GM23338 (cell line): Measurements from ENCODE around the gene IL6ST. TPM values are rescaled to one million over a fixed set of nuclear protein-coding genes. Genes with fewer than 3 reads are reported as not detected.

Experiments
- ATAC-seq: fragments of 200-7000 bp; cut with Tn5 transposase; 3 replicates; pipeline ENCODE4 v1.9.1; 2020
- DNase-seq: peaks from one replicate; pipeline ENCODE4 v3.0.0-alpha.2; 2015; ENCODE audit warnings: low spot score
- H2AFZ ChIP-seq: fragments of 200-600 bp; sonication (generic); 2 replicates; pipeline ENCODE4 v1.8.0; 2016; ENCODE audit warnings: antibody characterized with exemption, mild to moderate bottlenecking, moderate library complexity
- H3F3A ChIP-seq: fragments of 200-600 bp; sonication (generic); replicated peaks from 2 replicates; pipeline ENCODE4 v1.8.0; 2017; ENCODE audit warnings: antibody characterized with exemption, mixed run types, low read depth
- H3K27ac ChIP-seq: fragments of 200-600 bp; sonication (generic); 2 replicates; pipeline ENCODE4 v1.6.1; 2016; ENCODE audit warnings: low read depth
- H3K27me3 ChIP-seq: fragments of 200-600 bp; sonication (generic); 2 replicates; pipeline ENCODE4 v1.8.0; 2016; ENCODE audit warnings: mild to moderate bottlenecking, mixed run types, moderate library complexity; ENCODE audit not compliant: insufficient read depth
- H3K36me3 ChIP-seq: fragments of 200-600 bp; sonication (generic); 2 replicates; pipeline ENCODE4 v1.8.0; 2016; ENCODE audit warnings: mild to moderate bottlenecking; ENCODE audit not compliant: insufficient read depth
- H3K4me1 ChIP-seq: fragments of 200-600 bp; sonication (generic); 2 replicates; pipeline ENCODE4 v1.8.0; 2016; ENCODE audit warnings: mild to moderate bottlenecking, moderate library complexity; ENCODE audit not compliant: insufficient read depth
- H3K4me2 ChIP-seq: fragments of 200-600 bp; sonication (generic); 2 replicates; pipeline ENCODE4 v1.7.1; 2017; ENCODE audit warnings: mixed run types
- H3K4me3 ChIP-seq: fragments of 200-600 bp; sonication (generic); 2 replicates; pipeline ENCODE4 v1.6.1; 2016; ENCODE audit warnings: mixed run types
- H3K79me2 ChIP-seq: fragments of 200-600 bp; sonication (generic); replicated peaks from 2 replicates; pipeline ENCODE4 v1.8.0; 2017; ENCODE audit warnings: mild to moderate bottlenecking; ENCODE audit not compliant: insufficient read depth
- H3K9me2 ChIP-seq: fragments of 200-600 bp; sonication (generic); 2 replicates; pipeline ENCODE4 v1.8.0; 2017; ENCODE audit not compliant: insufficient read depth
- H4K20me1 ChIP-seq: fragments of 200-600 bp; sonication (generic); replicated peaks from 2 replicates; pipeline ENCODE4 v1.8.0; 2017; ENCODE audit warnings: mild to moderate bottlenecking; ENCODE audit not compliant: insufficient read depth
- H3K27ac Mint-ChIP-seq: 2 replicates; pipeline ENCODE4 v1.8.0; 2020; ENCODE audit warnings: inconsistent platforms, mild to moderate bottlenecking, moderate library complexity, mixed read lengths
- H3K27me3 Mint-ChIP-seq: 3 replicates; pipeline ENCODE4 v1.8.0; 2022; ENCODE audit warnings: low read depth, mild to moderate bottlenecking, moderate library complexity, mixed read lengths, inconsistent platforms; ENCODE audit not compliant: insufficient read depth, poor library complexity
- H3K36me3 Mint-ChIP-seq: 3 replicates; pipeline ENCODE4 v1.8.0; 2021; ENCODE audit warnings: low read depth, mild to moderate bottlenecking, inconsistent platforms, moderate library complexity, mixed read lengths
- H3K4me1 Mint-ChIP-seq: 3 replicates; pipeline ENCODE4 v1.8.0; 2020; ENCODE audit warnings: mild to moderate bottlenecking, inconsistent platforms, mixed read lengths
- H3K4me3 Mint-ChIP-seq: 3 replicates; pipeline ENCODE4 v1.8.0; 2021; ENCODE audit warnings: moderate library complexity, mild to moderate bottlenecking, inconsistent platforms, mixed read lengths
- H3K9me3 Mint-ChIP-seq: 3 replicates; pipeline ENCODE4 v1.8.0; 2020; ENCODE audit warnings: moderate library complexity, mild to moderate bottlenecking, inconsistent platforms, mixed read lengths
- CREB1 ChIP-seq: fragments of 250-450 bp; sonication (Bioruptor Pico); IDR thresholded peaks from 2 replicates; pipeline ENCODE4 v1.5.0; 2020; ENCODE audit warnings: low read depth, mild to moderate bottlenecking, moderate library complexity
- CTCF ChIP-seq, 2 experiments: fragments of 200-600 bp in 1 of 2; sonication (generic) in 1 of 2; conservative IDR thresholded peaks; 2 replicates each; pipeline versions ENCODE4 v1.5.1 to v1.6.1; 2016 to 2017; ENCODE audit warnings: antibody characterized with exemption in 2 of 2, low read depth in 2 of 2, mild to moderate bottlenecking in 2 of 2, moderate library complexity in 1 of 2
- EZH2 ChIP-seq: fragments of 200-600 bp; sonication (generic); IDR thresholded peaks from one replicate; pipeline ENCODE4 v1.8.0; 2017; ENCODE audit warnings: antibody characterized with exemption, mild to moderate bottlenecking, low read depth; ENCODE audit not compliant: unreplicated experiment
- EZH2phosphoT487 ChIP-seq: fragments of 200-600 bp; sonication (generic); IDR thresholded peaks from one replicate; pipeline ENCODE4 v1.8.1; 2018; ENCODE audit warnings: antibody characterized with exemption; ENCODE audit not compliant: unreplicated experiment
- JUNB ChIP-seq: IDR thresholded peaks from one replicate; pipeline ENCODE4 v1.6.1; 2016; ENCODE audit warnings: antibody characterized with exemption; ENCODE audit not compliant: unreplicated experiment
- NANOG ChIP-seq: IDR thresholded peaks from 2 replicates; pipeline ENCODE4 v1.6.1; 2016; ENCODE audit warnings: antibody characterized with exemption, borderline replicate concordance
- POLR2AphosphoS5 ChIP-seq: IDR thresholded peaks from 2 replicates; pipeline ENCODE4 v1.6.1; 2016; ENCODE audit warnings: antibody characterized with exemption, low read depth
- ZNF114 ChIP-seq: fragments of 250-450 bp; sonication (Bioruptor Pico); IDR thresholded peaks from 2 replicates; pipeline ENCODE4 v1.5.0; 2020; ENCODE audit warnings: mild to moderate bottlenecking, moderate library complexity
- ZNF331 ChIP-seq: fragments of 250-450 bp; sonication (Bioruptor Pico); IDR thresholded peaks from 2 replicates; pipeline ENCODE4 v1.5.0; 2020; ENCODE audit warnings: low read depth, mild to moderate bottlenecking, moderate library complexity
- polyA plus RNA-seq: library from polyadenylated mRNA; unstranded; fragments of >200 nt; fragmentation: Nextera tagmentation; extraction: Ambion mirVana; gene quantifications from 2 replicates; pipeline ENCODE4 v1.2.1, GENCODE V29; 2016
- total RNA-seq: library from RNA; depleted of rRNA; stranded (reverse); fragments of >200 nt; shearing (Covaris generic); gene quantifications from 2 replicates; pipeline ENCODE4 v1.2.3, GENCODE V29; 2014
- TF ChIP-seq, protein P1 (sequence below): fragments of 250-450 bp; sonication (Bioruptor Pico); IDR thresholded peaks from 2 replicates; pipeline ENCODE4 v1.5.0; 2020; ENCODE audit warnings: mild to moderate bottlenecking, moderate library complexity
- TF ChIP-seq, protein P2 (sequence below): IDR thresholded peaks from 2 replicates; pipeline ENCODE4 v1.6.1; 2016; ENCODE audit warnings: antibody characterized with exemption

The IL6ST gene
- total and polyA plus RNA-seq, 2 experiments from 2014 or later, result 6.7 to 9.8 TPM

GRCh38 chr5:55932700-55933099 is 62.1 kb downstream of the IL6ST start:
- ATAC-seq, result no peak

More at GRCh38 chr5:55932700-55933099, 62.1 kb downstream of the IL6ST start:
- Histone ChIP-seq H3K27ac (no peak overlapping the region), H3K27me3 (no peaks in the 10 kb centered on the region), H3K4me1 (no peaks in the 10 kb centered on the region), H3K4me3 (no peak overlapping the region), H3F3A (no peaks in the 10 kb centered on the region), H3K4me2 (no peak overlapping the region), H3K36me3 (no peaks in the 10 kb centered on the region), H2AFZ (no peak overlapping the region), H3K9me2 (no peaks in the 10 kb centered on the region), H4K20me1 (no peaks in the 10 kb centered on the region), H3K79me2 (no peaks in the 10 kb centered on the region)
- no peak for TF ChIP-seq EZH2
- TF ChIP-seq ZNF331 (CRISPR knock-in tag), result no peak
- TF ChIP-seq JUNB, result no peak
- TF ChIP-seq NANOG, result no peak
- no peak for TF ChIP-seq EZH2phosphoT487
- TF ChIP-seq ZNF114 (CRISPR knock-in tag), result no peak
- TF ChIP-seq, protein P1, sequence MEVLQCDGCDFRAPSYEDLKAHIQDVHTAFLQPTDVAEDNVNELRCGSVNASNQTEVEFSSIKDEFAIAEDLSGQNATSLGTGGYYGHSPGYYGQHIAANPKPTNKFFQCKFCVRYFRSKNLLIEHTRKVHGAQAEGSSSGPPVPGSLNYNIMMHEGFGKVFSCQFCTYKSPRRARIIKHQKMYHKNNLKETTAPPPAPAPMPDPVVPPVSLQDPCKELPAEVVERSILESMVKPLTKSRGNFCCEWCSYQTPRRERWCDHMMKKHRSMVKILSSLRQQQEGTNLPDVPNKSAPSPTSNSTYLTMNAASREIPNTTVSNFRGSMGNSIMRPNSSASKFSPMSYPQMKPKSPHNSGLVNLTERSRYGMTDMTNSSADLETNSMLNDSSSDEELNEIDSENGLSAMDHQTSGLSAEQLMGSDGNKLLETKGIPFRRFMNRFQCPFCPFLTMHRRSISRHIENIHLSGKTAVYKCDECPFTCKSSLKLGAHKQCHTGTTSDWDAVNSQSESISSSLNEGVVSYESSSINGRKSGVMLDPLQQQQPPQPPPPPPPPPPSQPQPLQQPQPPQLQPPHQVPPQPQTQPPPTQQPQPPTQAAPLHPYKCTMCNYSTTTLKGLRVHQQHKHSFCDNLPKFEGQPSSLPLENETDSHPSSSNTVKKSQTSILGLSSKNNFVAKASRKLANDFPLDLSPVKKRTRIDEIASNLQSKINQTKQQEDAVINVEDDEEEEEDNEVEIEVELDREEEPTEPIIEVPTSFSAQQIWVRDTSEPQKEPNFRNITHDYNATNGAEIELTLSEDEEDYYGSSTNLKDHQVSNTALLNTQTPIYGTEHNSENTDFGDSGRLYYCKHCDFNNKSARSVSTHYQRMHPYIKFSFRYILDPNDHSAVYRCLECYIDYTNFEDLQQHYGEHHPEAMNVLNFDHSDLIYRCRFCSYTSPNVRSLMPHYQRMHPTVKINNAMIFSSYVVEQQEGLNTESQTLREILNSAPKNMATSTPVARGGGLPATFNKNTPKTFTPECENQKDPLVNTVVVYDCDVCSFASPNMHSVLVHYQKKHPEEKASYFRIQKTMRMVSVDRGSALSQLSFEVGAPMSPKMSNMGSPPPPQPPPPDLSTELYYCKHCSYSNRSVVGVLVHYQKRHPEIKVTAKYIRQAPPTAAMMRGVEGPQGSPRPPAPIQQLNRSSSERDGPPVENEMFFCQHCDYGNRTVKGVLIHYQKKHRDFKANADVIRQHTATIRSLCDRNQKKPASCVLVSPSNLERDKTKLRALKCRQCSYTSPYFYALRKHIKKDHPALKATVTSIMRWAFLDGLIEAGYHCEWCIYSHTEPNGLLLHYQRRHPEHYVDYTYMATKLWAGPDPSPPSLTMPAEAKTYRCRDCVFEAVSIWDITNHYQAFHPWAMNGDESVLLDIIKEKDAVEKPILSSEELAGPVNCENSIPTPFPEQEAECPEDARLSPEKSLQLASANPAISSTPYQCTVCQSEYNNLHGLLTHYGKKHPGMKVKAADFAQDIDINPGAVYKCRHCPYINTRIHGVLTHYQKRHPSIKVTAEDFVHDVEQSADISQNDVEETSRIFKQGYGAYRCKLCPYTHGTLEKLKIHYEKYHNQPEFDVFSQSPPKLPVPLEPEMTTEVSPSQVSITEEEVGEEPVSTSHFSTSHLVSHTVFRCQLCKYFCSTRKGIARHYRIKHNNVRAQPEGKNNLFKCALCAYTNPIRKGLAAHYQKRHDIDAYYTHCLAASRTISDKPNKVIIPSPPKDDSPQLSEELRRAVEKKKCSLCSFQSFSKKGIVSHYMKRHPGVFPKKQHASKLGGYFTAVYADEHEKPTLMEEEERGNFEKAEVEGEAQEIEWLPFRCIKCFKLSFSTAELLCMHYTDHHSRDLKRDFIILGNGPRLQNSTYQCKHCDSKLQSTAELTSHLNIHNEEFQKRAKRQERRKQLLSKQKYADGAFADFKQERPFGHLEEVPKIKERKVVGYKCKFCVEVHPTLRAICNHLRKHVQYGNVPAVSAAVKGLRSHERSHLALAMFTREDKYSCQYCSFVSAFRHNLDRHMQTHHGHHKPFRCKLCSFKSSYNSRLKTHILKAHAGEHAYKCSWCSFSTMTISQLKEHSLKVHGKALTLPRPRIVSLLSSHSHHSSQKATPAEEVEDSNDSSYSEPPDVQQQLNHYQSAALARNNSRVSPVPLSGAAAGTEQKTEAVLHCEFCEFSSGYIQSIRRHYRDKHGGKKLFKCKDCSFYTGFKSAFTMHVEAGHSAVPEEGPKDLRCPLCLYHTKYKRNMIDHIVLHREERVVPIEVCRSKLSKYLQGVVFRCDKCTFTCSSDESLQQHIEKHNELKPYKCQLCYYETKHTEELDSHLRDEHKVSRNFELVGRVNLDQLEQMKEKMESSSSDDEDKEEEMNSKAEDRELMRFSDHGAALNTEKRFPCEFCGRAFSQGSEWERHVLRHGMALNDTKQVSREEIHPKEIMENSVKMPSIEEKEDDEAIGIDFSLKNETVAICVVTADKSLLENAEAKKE (CRISPR knock-in tag), result no peak
- TF ChIP-seq, protein P2, sequence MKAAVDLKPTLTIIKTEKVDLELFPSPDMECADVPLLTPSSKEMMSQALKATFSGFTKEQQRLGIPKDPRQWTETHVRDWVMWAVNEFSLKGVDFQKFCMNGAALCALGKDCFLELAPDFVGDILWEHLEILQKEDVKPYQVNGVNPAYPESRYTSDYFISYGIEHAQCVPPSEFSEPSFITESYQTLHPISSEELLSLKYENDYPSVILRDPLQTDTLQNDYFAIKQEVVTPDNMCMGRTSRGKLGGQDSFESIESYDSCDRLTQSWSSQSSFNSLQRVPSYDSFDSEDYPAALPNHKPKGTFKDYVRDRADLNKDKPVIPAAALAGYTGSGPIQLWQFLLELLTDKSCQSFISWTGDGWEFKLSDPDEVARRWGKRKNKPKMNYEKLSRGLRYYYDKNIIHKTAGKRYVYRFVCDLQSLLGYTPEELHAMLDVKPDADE, result no peak
- TF ChIP-seq POLR2AphosphoS5, result no peak
- no peak for TF ChIP-seq CREB1 (CRISPR knock-in tag)
- TF ChIP-seq CTCF (conservative IDR thresholded peaks at IDR 0.05; ENCODE audit: low read depth in 2 of 2), result no peak
- no peak overlapping the region for H3K4me3 Mint-ChIP-seq
- no peak overlapping the region for H3K27ac Mint-ChIP-seq
- DNase-seq, result no peak
- no peaks in the 10 kb centered on the region; the same call in 1 of the 3 replicates for H3K9me3 Mint-ChIP-seq
- H3K27me3 Mint-ChIP-seq, result peaks cover 4% of the 10 kb centered on the region
- H3K36me3 Mint-ChIP-seq, result no peaks in the 10 kb centered on the region
- no peaks in the 10 kb centered on the region for H3K4me1 Mint-ChIP-seq
